GM12872 (cell line): ENCODE data around the gene SENP1.

ENCODE experiments used
- TF ChIP-seq, protein P1 (sequence below): IDR thresholded peaks from 3 replicates; pipeline ENCODE4 v1.5.1; 2011; ENCODE audit warnings: low read depth, mild to moderate bottlenecking, low read length, moderate library complexity; ENCODE audit not compliant: insufficient read depth

The SENP1 gene

DNA sequence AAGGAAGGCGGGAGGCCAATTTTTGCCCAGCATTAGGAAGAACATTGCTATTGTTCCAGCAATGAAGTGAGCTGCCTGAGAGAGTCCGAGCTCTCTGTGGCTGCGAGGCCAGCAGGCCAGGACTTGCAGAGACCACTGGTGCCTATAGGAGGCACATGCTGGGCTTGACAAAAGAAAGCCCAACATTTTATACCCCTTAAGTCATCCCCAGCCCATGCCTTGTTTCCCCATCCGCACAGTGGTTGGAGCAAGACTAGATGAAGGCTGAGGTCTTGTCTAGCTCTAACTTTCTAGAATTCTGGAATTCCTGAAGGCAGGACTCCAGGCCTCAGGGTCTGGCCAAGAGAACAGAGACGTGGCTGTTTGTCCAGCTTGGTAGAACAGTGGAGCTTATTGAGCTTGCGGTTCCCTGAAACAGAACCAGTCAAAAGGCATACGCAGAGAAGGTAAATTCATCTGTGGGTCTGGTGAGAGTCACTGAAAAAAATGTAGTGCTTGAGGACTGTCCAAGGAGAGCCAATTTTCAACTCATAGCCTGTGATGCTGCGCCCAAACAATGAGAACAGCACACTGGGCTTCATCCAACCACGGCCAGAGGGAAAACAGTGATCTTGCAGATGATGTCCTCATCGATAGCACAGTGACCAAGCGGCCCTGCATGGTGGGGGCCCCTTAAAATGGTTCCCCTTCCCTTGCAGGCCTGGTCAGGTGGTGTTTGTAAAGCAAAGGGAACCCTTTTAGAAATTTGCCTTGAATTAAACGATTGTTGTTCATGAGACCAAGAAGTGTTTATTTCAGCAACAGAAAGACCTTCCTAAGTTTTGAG lies 74.5 kb downstream of the SENP1 start:
- TF ChIP-seq, protein P1, sequence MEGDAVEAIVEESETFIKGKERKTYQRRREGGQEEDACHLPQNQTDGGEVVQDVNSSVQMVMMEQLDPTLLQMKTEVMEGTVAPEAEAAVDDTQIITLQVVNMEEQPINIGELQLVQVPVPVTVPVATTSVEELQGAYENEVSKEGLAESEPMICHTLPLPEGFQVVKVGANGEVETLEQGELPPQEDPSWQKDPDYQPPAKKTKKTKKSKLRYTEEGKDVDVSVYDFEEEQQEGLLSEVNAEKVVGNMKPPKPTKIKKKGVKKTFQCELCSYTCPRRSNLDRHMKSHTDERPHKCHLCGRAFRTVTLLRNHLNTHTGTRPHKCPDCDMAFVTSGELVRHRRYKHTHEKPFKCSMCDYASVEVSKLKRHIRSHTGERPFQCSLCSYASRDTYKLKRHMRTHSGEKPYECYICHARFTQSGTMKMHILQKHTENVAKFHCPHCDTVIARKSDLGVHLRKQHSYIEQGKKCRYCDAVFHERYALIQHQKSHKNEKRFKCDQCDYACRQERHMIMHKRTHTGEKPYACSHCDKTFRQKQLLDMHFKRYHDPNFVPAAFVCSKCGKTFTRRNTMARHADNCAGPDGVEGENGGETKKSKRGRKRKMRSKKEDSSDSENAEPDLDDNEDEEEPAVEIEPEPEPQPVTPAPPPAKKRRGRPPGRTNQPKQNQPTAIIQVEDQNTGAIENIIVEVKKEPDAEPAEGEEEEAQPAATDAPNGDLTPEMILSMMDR, result 0 out of 3 replicates have a peak, but pooled peaks have one; percentile 9

DNA sequence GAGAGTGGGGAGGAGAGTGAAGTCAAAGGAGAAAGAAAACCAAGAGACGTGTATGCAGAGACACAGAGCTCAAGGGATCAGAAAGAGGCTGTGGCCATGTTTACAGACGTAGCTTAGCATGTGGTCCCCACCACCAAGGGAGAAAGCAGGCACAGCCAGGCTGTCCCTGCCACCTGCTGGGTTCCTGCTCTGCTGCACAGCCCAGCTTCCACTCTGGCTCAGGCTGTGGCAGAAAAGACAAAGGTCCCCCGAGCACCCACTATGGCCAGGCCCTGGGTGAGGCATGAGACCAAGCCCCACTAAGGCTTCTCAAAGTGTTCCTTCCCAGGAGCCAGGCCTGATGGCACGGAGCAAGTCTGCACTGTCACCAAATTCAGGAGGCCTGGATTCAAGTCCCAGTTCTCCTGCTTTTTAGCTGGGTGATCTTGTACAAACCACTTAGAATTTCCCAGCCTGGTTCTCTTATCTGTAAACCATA lies 75.7 kb downstream of the SENP1 start:
- TF ChIP-seq, protein P1, result no peak

- TF ChIP-seq, protein P1, result no peak
Measured at GRCh38 chr12:48029491-48030172, 76.2 kb downstream of the SENP1 start.

DNA sequence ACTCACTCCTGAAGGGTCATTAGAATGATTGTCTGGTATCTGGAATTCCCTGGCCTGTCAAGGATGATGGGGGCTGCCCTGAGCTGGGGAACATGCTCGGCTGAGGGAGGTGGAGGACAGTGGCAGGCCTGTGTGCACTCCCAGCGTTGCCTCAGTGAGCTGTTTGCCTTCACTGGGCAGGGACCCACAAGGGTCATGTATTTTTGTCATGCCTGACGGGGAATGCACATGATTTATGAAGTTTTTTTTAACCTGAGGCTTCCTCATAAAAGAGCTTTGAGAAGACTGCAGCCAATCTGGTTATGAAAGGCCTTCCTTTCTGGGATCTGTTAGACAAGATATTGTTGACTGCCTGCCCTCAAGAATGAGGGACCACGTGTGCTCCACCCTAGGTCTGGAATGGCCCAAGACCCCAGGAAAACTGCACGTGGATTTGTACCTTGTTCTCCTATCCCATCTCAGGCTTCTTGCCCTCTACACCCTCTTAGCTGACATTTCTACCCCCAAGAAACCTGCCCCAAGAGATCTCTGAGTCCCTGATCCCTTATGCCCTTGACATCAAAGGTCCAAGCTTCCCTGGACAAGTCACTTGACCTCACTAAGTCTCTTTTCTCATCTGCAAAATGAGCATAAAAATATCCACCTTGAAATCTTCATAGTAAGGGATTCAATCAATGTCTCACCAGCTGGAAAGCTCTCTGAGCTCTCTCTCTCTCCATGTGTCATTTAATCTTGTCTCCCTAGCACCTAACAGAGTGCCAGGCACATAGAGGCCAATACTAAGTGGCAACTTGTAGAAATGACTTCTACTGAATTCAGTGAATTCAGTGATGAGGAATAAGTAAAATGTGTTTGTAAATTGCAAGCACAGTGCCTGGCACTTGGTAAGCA lies 77.1 kb downstream of the SENP1 start:
- TF ChIP-seq, protein P1, result no peak

GRCh38 chr12:48027183-48028002 lies 78.5 kb downstream of the SENP1 start:
- TF ChIP-seq, protein P1, result no peak

DNA sequence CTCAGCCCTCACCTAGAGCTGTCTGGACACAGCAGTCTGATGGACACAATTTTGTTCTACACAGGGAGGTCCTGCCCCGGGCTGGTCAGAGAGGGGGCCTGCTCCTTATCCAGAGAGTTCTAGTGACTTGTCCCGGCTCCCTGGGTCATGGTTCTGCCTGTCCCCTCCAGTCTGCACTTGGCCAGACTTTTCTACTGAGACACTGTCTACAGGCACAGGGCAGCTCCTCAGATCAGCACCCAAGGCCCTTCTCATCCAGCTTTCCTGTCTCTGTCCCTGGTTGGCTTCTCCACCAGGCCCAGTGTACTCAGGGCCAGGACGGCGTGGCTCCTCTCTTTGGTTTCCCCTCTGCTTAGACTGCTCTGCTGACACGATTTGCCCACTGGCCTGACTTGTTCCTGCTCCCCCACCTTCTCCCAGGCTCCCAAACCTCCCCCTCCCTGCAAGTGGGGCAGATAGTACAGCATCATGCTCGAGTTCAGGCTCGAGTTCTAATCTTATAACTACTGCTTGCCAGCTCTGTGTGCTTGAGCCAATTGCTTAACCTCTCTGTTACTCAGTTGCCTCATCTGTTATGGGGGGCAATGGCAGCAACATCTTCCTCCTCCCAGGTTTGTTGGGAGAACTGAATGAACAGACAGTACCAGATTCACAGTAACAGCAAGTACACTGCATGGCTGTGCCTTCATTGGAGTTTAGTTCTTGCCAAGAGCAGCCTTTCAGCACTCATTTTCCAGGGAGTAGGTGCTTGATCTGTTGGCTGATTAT lies 79.6 kb downstream of the SENP1 start:
- TF ChIP-seq, protein P1, result no peak
